Astrocyte (in vitro differentiated cells and primary cell): Measurements from ENCODE around the gene LHCGR.

Experiments used
- CTCF ChIP-seq: IDR thresholded peaks from 2 replicates; pipeline ENCODE4 v1.5.1; 2011; ENCODE audit warnings: low read depth, mild to moderate bottlenecking, inconsistent platforms, low read length, moderate library complexity; ENCODE audit not compliant: insufficient read depth
- EZH2 ChIP-seq: IDR thresholded peaks from 2 replicates; pipeline ENCODE4 v1.6.1; 2012; ENCODE audit warnings: mild to moderate bottlenecking, low read length, inconsistent platforms; ENCODE audit not compliant: insufficient read depth

GRCh38 chr2:48727560-48727959, 28.0 kb downstream of the LHCGR start:
- TF ChIP-seq CTCF (peak; percentile 31), EZH2 (no peak)
